Measurements from ENCODE around the gene IL1RAP. TPM values are rescaled to one million over a fixed set of nuclear protein-coding genes. Genes with fewer than 3 reads are reported as not detected.

The IL1RAP gene
- total and polyA plus RNA-seq, 9 of the 15 experiments (the other 6 are each of a cell fraction or from before 2014, with no cell fraction given), result 0.23 to 1.8 (median 0.88) TPM

- TF ChIP-seq ATF4 (CRISPR knock-in tag; IDR thresholded peaks at IDR 0.05) (no peak), TFAP4 (CRISPR knock-in tag; IDR thresholded peaks at IDR 0.05; ENCODE audit: borderline replicate concordance) (no peak), GMEB1 (CRISPR knock-in tag; IDR thresholded peaks at IDR 0.05) (no peak), FOXM1 (IDR thresholded peaks at IDR 0.05; ENCODE audit: low read depth) (no peak), FOXM1 (CRISPR knock-in tag; IDR thresholded peaks at IDR 0.05; ENCODE audit: low read depth) (no peak), E2F4 (CRISPR knock-in tag; IDR thresholded peaks at IDR 0.05; ENCODE audit: low read depth) (no peak), EWSR1 (IDR thresholded peaks at IDR 0.05; ENCODE audit: borderline replicate concordance, low read depth, partially characterized antibody) (no peak), RBFOX2 (IDR thresholded peaks at IDR 0.05; ENCODE audit: low read depth, low read length) (no peak), ZNF12 (CRISPR knock-in tag; IDR thresholded peaks at IDR 0.05) (no peak), NCOA6 (IDR thresholded peaks at IDR 0.05) (no peak), GTF2A2 (tag; IDR thresholded peaks at IDR 0.05) (no peak), GATA2 (CRISPR knock-in tag; IDR thresholded peaks at IDR 0.05) (no peak), ZNF124 (CRISPR knock-in tag; IDR thresholded peaks at IDR 0.05) (no peak), ATF7 (IDR thresholded peaks at IDR 0.05) (no peak), CTBP1 (IDR thresholded peaks at IDR 0.05; ENCODE audit: borderline replicate concordance) (0 out of 2 replicates have a peak, but pooled peaks have one; percentile 39), SMARCC2 (IDR thresholded peaks at IDR 0.05; ENCODE audit: low read depth) (no peak), SAFB2 (IDR thresholded peaks at IDR 0.05; ENCODE audit: borderline replicate concordance, low read depth, low read length, severe bottlenecking) (no peak), ARID1B (IDR thresholded peaks at IDR 0.05) (no peak), ZNF280B (CRISPR knock-in tag; IDR thresholded peaks at IDR 0.05) (no peak)
These were observed at the start of gene IL1RAP (continued) for GRCh38 chr3:190513409-190514370.
